ENCODE results near the gene P2RY11. TPM values are rescaled to one million over a fixed set of nuclear protein-coding genes. Genes with fewer than 3 reads are reported as not detected.

P2RY11 gene
- total RNA-seq, 2 donors from 2014 or later: 4.5 to 11.6 TPM

GRCh38 chr19:10088949-10089554, 22.4 kb upstream of the P2RY11 start:
- Histone ChIP-seq H3K27ac (no peak overlapping the region), H3K4me3 (no peak overlapping the region), H3K27me3 (replicated peaks; ENCODE audit: insufficient read depth) (no peaks in the 10 kb centered on the region), H3K36me3 (no peaks in the 10 kb centered on the region), H3K4me1 (ENCODE audit: control insufficient read depth in 1 of 2, low read depth in 2 of 2) (peaks cover 0 to 6% of the 10 kb centered on the region in 2 donors), H3K9me3 (no peaks in the 10 kb centered on the region)
- TF ChIP-seq CTCF (IDR thresholded peaks at IDR 0.05): no peak
- ATAC-seq (ENCODE audit: insufficient number of reproducible peaks, low FRiP score, low read depth): no peak
- no peak for DNase-seq (ENCODE audit: low spot score)

DNA sequence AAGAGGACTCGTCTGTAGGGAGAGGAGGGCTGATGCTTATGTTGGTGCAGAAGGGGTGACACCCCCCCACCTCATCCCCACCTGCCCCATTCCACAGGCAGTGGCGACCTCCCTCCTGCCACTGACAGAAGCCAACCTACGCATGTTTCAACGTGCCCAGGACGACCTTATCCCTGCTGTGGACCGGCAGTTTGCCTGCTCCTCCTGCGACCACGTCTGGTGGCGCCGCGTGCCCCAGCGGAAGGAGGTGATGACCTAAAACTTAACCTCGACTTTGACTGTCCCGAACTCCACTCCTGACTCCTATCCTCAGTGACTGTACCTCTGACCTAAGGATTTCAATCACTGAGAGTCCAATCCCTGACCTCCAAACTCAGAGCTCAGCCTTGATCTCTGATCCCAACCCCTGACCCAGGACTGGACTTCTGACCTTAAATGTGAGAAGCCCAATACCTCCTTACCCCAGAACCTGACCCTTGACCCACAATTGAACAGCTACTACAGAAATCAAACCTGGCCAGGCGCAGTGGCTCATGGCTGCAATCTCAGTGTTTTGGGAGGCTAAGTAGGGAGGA, 21.6 kb upstream of the P2RY11 start:
- no peak for ATAC-seq (ENCODE audit: insufficient number of reproducible peaks, low FRiP score, low read depth)
- no peak for DNase-seq (ENCODE audit: low spot score)
- Histone ChIP-seq H3K27ac (no peak overlapping the region), H3K4me3 (no peak overlapping the region), H3K4me1 (ENCODE audit: control insufficient read depth in 1 of 2, low read depth in 2 of 2) (peaks cover 0 to 6% of the 10 kb centered on the region in 2 donors), H3K27me3 (replicated peaks; ENCODE audit: insufficient read depth) (no peaks in the 10 kb centered on the region), H3K9me3 (no peaks in the 10 kb centered on the region), H3K36me3 (no peaks in the 10 kb centered on the region)
- TF ChIP-seq CTCF (IDR thresholded peaks at IDR 0.05): no peak

DNA sequence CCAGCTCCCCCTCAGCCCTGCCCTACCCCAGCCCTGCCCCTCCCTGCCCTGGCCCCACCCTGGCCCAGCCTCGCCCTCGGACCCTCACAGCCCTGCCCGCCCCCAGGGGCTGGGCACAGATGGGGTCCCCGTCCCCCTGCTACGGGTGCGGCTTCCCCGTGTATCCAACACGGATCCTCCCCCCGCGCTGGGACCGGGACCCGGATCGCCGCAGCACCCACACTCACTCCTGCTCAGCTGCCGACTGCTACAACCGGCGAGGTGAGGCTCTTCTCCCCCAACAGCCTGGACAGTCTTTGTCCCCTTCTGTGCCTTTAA, 20.2 kb upstream of the P2RY11 start:
- no peak overlapping the region for H3K4me3 ChIP-seq

DNA sequence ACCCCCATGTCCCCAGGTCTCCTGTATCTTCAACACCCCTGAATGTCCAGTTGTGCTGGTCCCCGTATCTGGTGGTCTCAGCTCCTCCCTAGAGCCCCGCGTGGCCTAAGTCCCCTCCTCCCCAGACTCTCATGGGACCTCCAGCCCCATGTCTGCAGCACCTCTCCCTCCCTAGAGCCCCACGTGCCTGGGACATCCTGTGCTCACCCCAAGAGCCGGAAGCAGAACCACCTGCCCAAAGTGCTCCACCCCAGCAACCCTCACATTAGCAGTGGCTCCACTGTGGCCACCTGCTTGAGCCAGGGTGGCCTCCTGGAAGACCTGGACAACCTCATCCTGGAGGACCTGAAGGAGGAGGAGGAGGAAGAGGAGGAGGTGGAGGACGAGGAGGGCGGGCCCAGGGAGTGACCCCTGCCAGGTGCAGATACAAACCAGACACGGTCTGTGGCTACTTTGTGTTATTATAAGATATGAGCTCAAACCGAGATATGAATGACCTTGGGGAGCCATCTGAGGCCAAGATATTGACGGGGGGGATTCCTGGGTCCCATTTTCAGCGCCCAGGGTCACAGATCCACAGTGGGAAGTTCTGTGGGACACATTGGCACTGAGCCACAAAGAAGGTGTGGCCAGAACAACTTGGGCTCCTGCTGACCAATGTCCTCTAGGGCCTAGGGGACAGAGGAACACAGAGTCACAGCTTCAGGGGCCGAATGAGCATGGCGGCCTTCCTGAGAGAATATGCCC, 19.4 kb upstream of the P2RY11 start:
- no peak for TF ChIP-seq CTCF (IDR thresholded peaks at IDR 0.05)
- Histone ChIP-seq H3K9me3 (no peaks in the 10 kb centered on the region), H3K4me3 (no peak overlapping the region), H3K27me3 (replicated peaks; ENCODE audit: insufficient read depth) (no peaks in the 10 kb centered on the region), H3K27ac (no peak overlapping the region), H3K4me1 (ENCODE audit: control insufficient read depth in 1 of 2, low read depth in 2 of 2) (peaks cover 0 to 16% of the 10 kb centered on the region in 2 donors), H3K36me3 (no peaks in the 10 kb centered on the region)
- DNase-seq (ENCODE audit: low spot score): no peak
- ATAC-seq (ENCODE audit: insufficient number of reproducible peaks, low FRiP score, low read depth): no peak

More for the DNA sequence above, 20.2 kb upstream of the P2RY11 start:
- ATAC-seq (ENCODE audit: insufficient number of reproducible peaks, low FRiP score, low read depth) (no peak), DNase-seq (ENCODE audit: low spot score) (no peak)
- H3K4me1 ChIP-seq (ENCODE audit: control insufficient read depth in 1 of 2, low read depth in 2 of 2): peaks cover 0 to 14% of the 10 kb centered on the region in 2 donors
- H3K9me3 ChIP-seq: no peaks in the 10 kb centered on the region
- no peaks in the 10 kb centered on the region for H3K36me3 ChIP-seq
- TF ChIP-seq CTCF (IDR thresholded peaks at IDR 0.05): no peak
- no peak overlapping the region for H3K27ac ChIP-seq
- no peaks in the 10 kb centered on the region for H3K27me3 ChIP-seq (replicated peaks; ENCODE audit: insufficient read depth)

- Histone ChIP-seq H3K9me3 (no peaks in the 10 kb centered on the region), H3K36me3 (no peaks in the 10 kb centered on the region), H3K27me3 (replicated peaks; ENCODE audit: insufficient read depth) (no peaks in the 10 kb centered on the region), H3K4me3 (no peak overlapping the region), H3K27ac (no peak overlapping the region), H3K4me1 (ENCODE audit: control insufficient read depth in 1 of 2, low read depth in 2 of 2) (peaks cover 0 to 15% of the 10 kb centered on the region in 2 donors)
- DNase-seq (ENCODE audit: low spot score) (no peak), ATAC-seq (ENCODE audit: insufficient number of reproducible peaks, low FRiP score, low read depth) (no peak)
- no peak for TF ChIP-seq CTCF (IDR thresholded peaks at IDR 0.05)
These were observed 18.7 kb upstream of the P2RY11 start for GRCh38 chr19:10092648-10093294.

Data from thoracic aorta (tissue), 2 donors.